Body of pancreas (tissue), 4 donors: Measurements from ENCODE around the gene MMP24. TPM values are rescaled to one million over a fixed set of nuclear protein-coding genes. Genes with fewer than 3 reads are reported as not detected.

ENCODE experiments used
- ATAC-seq: fragments of 150-250 bp; one replicate; pipeline ENCODE4 v1.9.1; 2016
- DNase-seq, 4 donors: peaks; one replicate each; pipeline ENCODE4 v3.0.0-alpha.2; 2019
- H3K27ac ChIP-seq, 4 donors: fragments of 200-600 bp; sonication (generic); 1 replicate in 3 of 4; 2 replicates in 1 of 4; pipeline versions ENCODE4 v1.5.1 to v1.6.1; 2016 to 2019; ENCODE audit warnings: mild to moderate bottlenecking in 1 of 4, mixed read lengths in 1 of 4, moderate library complexity in 1 of 4
- H3K27me3 ChIP-seq, 2 donors: fragments of 200-600 bp; sonication (generic); one replicate each; pipeline ENCODE4 v1.6.0; 2016; ENCODE audit warnings: mild to moderate bottlenecking in 1 of 2
- H3K36me3 ChIP-seq, 2 donors: fragments of 200-600 bp; sonication (generic); replicated peaks in 1 of 2; 2 replicates each; pipeline ENCODE4 v1.5.1; 2016; ENCODE audit warnings: low read depth in 2 of 2; ENCODE audit not compliant: insufficient read depth in 1 of 2
- H3K4me1 ChIP-seq: fragments of 200-600 bp; sonication (generic); one replicate; pipeline ENCODE4 v1.6.0; 2016
- H3K4me3 ChIP-seq, 2 donors: fragments of 200-600 bp; sonication (generic); 1 replicate in 1 of 2; 2 replicates in 1 of 2; pipeline ENCODE4 v1.5.1; 2016 to 2019
- H3K9me3 ChIP-seq, 3 donors: fragments of 200-600 bp; sonication (generic); 1 replicate in 2 of 3; 2 replicates in 1 of 3; pipeline ENCODE4 v1.5.1; 2016
- CTCF ChIP-seq, 7 experiments: fragments of 450-650 bp in 4 of 7; fragments of 200-600 bp in 3 of 7; sonication (generic) in 3 of 7; IDR thresholded peaks; one replicate each; pipeline ENCODE4 v1.5.1; 2016 to 2019; ENCODE audit warnings: antibody characterized with exemption in 7 of 7
- POLR2A ChIP-seq, 3 donors: fragments of 450-650 bp; IDR thresholded peaks; one replicate each; pipeline ENCODE4 v1.6.1; 2016; ENCODE audit warnings: antibody characterized with exemption in 3 of 3, mild to moderate bottlenecking in 2 of 3
- WGBS, 2 donors: methylation state at CpG; one replicate each; pipeline ENCODE4 v1.1.5; 2017; 5-methylcytosine and 5-hydroxymethylcytosine counted together
- intact Hi-C: fragments of 100-400 bp; cut with DNase I; formaldehyde crosslinking; loops from one replicate; pipeline ENCODE4 v1.15.1; 2023
- total RNA-seq, 2 donors: library from RNA; depleted of rRNA; stranded (reverse); fragments of >200 nt; gene quantifications; one replicate each; pipeline ENCODE4 v1.1.0, GENCODE V29; 2016

The MMP24 gene
- total RNA-seq, 2 donors from 2014 or later, result 3.0 to 9.3 TPM

GRCh38 chr20:35297155-35297554 is 70.7 kb downstream of the MMP24 start:
- TF ChIP-seq POLR2A (IDR thresholded peaks at IDR 0.05) (no peak), CTCF (IDR thresholded peaks at IDR 0.05) (no peak)
- DNase-seq (no peak), ATAC-seq (no peak)
- Histone ChIP-seq H3K36me3 (no peaks in the 10 kb centered on the region), H3K4me1 (no peaks in the 10 kb centered on the region), H3K9me3 (no peaks in the 10 kb centered on the region), H3K27me3 (peaks cover 0 to 3% of the 10 kb centered on the region in 2 donors), H3K4me3 (no peak overlapping the region), H3K27ac (no peak overlapping the region)
- intact Hi-C loops, result loop anchor here (10.0 kb wide), 1 partner anchor 138 kb away; the partner anchor contains the start of gene GDF5
- WGBS, 2 donors, result 46 to 48% methylated on average over 6 to 8 of the region's 8 CpGs

GRCh38 chr20:35297740-35298139 is 71.2 kb downstream of the MMP24 start:
- no peak for DNase-seq
- no peaks in the 10 kb centered on the region for H3K36me3 ChIP-seq
- H3K4me3 ChIP-seq, result no peak overlapping the region
- H3K27me3 ChIP-seq, result peaks cover 0 to 3% of the 10 kb centered on the region in 2 donors
- no peaks in the 10 kb centered on the region for H3K9me3 ChIP-seq
- WGBS, 2 donors, result 73 to 92% methylated on average over 5 to 14 of the region's 14 CpGs
- no peak overlapping the region for H3K27ac ChIP-seq
- TF ChIP-seq POLR2A (IDR thresholded peaks at IDR 0.05), result no peak
- TF ChIP-seq CTCF (IDR thresholded peaks at IDR 0.05), result no peak
- no peak for ATAC-seq
- no peaks in the 10 kb centered on the region for H3K4me1 ChIP-seq
- intact Hi-C loops, result loop anchor here (10.0 kb wide), 1 partner anchor 137 kb away; the partner anchor contains the start of gene GDF5

GRCh38 chr20:35298264-35298663 is 71.8 kb downstream of the MMP24 start:
- Histone ChIP-seq H3K9me3 (no peaks in the 10 kb centered on the region), H3K4me1 (no peaks in the 10 kb centered on the region), H3K36me3 (no peaks in the 10 kb centered on the region), H3K27ac (no peak overlapping the region), H3K4me3 (no peak overlapping the region), H3K27me3 (peaks cover 0 to 3% of the 10 kb centered on the region in 2 donors)
- ATAC-seq (no peak), DNase-seq (no peak)
- WGBS, 2 donors, result 49 to 54% methylated on average over 5 of the region's 5 CpGs
- intact Hi-C loops, result loop anchor here (10.0 kb wide), 1 partner anchor 137 kb away; the partner anchor contains the start of gene GDF5
- TF ChIP-seq CTCF (IDR thresholded peaks at IDR 0.05) (no peak), POLR2A (IDR thresholded peaks at IDR 0.05) (no peak)

GRCh38 chr20:35299780-35300179 is 73.3 kb downstream of the MMP24 start:
- H3K36me3 ChIP-seq, result no peaks in the 10 kb centered on the region
- peaks cover 0 to 3% of the 10 kb centered on the region in 2 donors for H3K27me3 ChIP-seq
- H3K4me1 ChIP-seq, result peaks cover 7% of the 10 kb centered on the region
- intact Hi-C loops, result loop anchor here (10.0 kb wide), 1 partner anchor 135 kb away; the partner anchor contains the start of gene GDF5
- H3K27ac ChIP-seq, result no peak overlapping the region
- H3K9me3 ChIP-seq, result no peaks in the 10 kb centered on the region
- H3K4me3 ChIP-seq, result no peak overlapping the region
- no peak for DNase-seq
- TF ChIP-seq CTCF (IDR thresholded peaks at IDR 0.05) (no peak), POLR2A (IDR thresholded peaks at IDR 0.05) (no peak)
- ATAC-seq, result no peak
- 62 to 68% methylated on average over 4 of the region's 4 CpGs for WGBS, 2 donors
